ENCODE results near the gene ING2. TPM values are rescaled to one million over a fixed set of nuclear protein-coding genes. Genes with fewer than 3 reads are reported as not detected.
A peak's percentile ranks its signal among the peaks of the same experiment; 100 is the strongest.

Gene ING2
- total and polyA plus RNA-seq, 4 donors = 3.9 to 8.8 (median 5.1) TPM

GRCh38 chr4:183540410-183541009 lies 35.7 kb downstream of the ING2 start:
- no peaks in the 10 kb centered on the region for H3K4me1 ChIP-seq (ENCODE audit: control insufficient read depth in 4 of 4, insufficient read depth in 4 of 4, low read length in 3 of 4)
- no peak for DNase-seq (ENCODE audit: low spot score)
- H3K9me3 ChIP-seq (ENCODE audit: control insufficient read depth in 4 of 4, low read length in 3 of 4) = peaks cover 0 to 9% (median 4%) of the 10 kb centered on the region in 4 donors
- TF ChIP-seq ATF3 (IDR thresholded peaks at IDR 0.05) = no peak
- TF ChIP-seq ZBTB33 (IDR thresholded peaks at IDR 0.05) = no peak
- no peak for TF ChIP-seq HNF4A (conservative IDR thresholded peaks at IDR 0.05)
- TF ChIP-seq RXRA (IDR thresholded peaks at IDR 0.05) = no peak
- TF ChIP-seq CTCF (IDR thresholded peaks at IDR 0.05; ENCODE audit: low read depth, low read length, missing input control) = no peak
- no peak for TF ChIP-seq RAD21 (IDR thresholded peaks at IDR 0.05)
- TF ChIP-seq NR2F2 (IDR thresholded peaks at IDR 0.05) = no peak
- TF ChIP-seq MAX (IDR thresholded peaks at IDR 0.05) = no peak
- TF ChIP-seq GABPA (IDR thresholded peaks at IDR 0.05 in 1 of 2, conservative IDR thresholded peaks at IDR 0.05 in 1 of 2) = no peak
- H3K27ac ChIP-seq (ENCODE audit: low read depth in 1 of 2, low read length in 2 of 2) = no peak overlapping the region
- no peak overlapping the region for H3K9ac ChIP-seq (ENCODE audit: low read depth in 1 of 2, low read length in 2 of 2)
- 79% methylated on average over 13 of the region's 13 CpGs for WGBS
- no peaks in the 10 kb centered on the region for H3K36me3 ChIP-seq (ENCODE audit: control insufficient read depth in 4 of 4, insufficient read depth in 3 of 4, low read depth in 1 of 4, low read length in 3 of 4)
- no peak overlapping the region for H3K4me3 ChIP-seq (ENCODE audit: low read depth in 1 of 3, low read length in 3 of 3)
- H3K27me3 ChIP-seq (ENCODE audit: control insufficient read depth in 4 of 4, insufficient read depth in 4 of 4, low read length in 3 of 4) = no peaks in the 10 kb centered on the region

- WGBS = 56% methylated on average over 13 of the region's 13 CpGs
- H3K4me3 ChIP-seq (ENCODE audit: low read depth in 1 of 3, low read length in 3 of 3) = no peak overlapping the region
- no peaks in the 10 kb centered on the region for H3K27me3 ChIP-seq (ENCODE audit: control insufficient read depth in 4 of 4, insufficient read depth in 4 of 4, low read length in 3 of 4)
- H3K36me3 ChIP-seq (ENCODE audit: control insufficient read depth in 4 of 4, insufficient read depth in 3 of 4, low read depth in 1 of 4, low read length in 3 of 4) = no peaks in the 10 kb centered on the region
- H3K27ac ChIP-seq (ENCODE audit: low read depth in 1 of 2, low read length in 2 of 2) = no peak overlapping the region
- TF ChIP-seq MAX (IDR thresholded peaks at IDR 0.05) (no peak), ZBTB33 (IDR thresholded peaks at IDR 0.05) (no peak), HNF4A (conservative IDR thresholded peaks at IDR 0.05) (no peak), RXRA (IDR thresholded peaks at IDR 0.05) (peak in 1 of 2 donors; percentile 7), EGR1 (IDR thresholded peaks at IDR 0.05; ENCODE audit: low read depth in 2 of 2) (no peak), YY1 (IDR thresholded peaks at IDR 0.05) (no peak), NR2F2 (IDR thresholded peaks at IDR 0.05) (peak; percentile 64)
- H3K4me1 ChIP-seq (ENCODE audit: control insufficient read depth in 4 of 4, insufficient read depth in 4 of 4, low read length in 3 of 4) = no peaks in the 10 kb centered on the region
- H3K9ac ChIP-seq (ENCODE audit: low read depth in 1 of 2, low read length in 2 of 2) = no peak overlapping the region
- peaks cover 0 to 9% (median 4%) of the 10 kb centered on the region in 4 donors for H3K9me3 ChIP-seq (ENCODE audit: control insufficient read depth in 4 of 4, low read length in 3 of 4)
- DNase-seq (ENCODE audit: low spot score) = no peak
Observed at GRCh38 chr4:183541010-183541751, 36.3 kb downstream of the ING2 start.

Data from liver (tissue), 9 donors.